ENCODE results near the gene RCAN1. TPM values are rescaled to one million over a fixed set of nuclear protein-coding genes. Genes with fewer than 3 reads are reported as not detected.

Gene RCAN1
- total RNA-seq, 2 experiments from 2014 or later = 1.1 to 1.5 TPM

DNA sequence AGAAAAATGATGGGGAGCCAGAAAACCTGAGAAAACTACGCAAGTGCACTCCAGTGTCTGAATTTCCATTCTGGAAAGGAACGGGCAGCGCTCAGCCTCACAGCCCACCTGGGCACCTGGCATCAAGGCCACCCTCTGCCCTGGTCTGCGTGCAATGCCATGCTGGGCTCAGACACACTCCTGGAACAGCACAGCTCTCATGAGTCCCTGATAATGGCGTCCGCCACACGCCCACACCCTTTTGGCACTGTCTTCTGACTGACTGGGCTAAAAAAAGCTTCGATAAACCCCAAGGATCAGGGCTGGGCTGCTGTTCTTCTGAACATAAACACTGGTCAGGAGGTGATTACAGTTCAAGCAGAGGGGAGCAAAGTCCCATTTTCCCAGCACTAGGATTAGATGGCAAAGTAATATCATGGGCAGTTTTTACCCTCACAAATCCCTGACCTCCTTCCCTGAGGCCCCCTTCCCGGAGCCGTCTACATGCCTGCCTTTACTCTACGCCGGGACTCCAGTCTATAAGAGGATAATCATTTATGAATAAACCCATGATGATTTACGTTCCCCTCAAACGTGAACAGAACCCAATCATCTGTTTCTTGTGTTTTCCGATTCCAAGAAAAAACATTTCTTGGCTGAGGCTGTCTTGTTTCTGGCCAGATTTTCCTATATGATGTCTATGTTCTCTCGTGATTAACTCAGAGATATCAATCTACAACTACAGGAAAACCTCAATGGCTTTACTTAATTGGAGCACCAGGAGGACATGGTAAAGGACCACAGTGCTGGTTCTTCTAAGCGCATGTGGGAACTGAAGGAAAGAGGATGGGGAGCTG lies 22.6 kb downstream of the RCAN1 start:
- no peak for ATAC-seq (ENCODE audit: poor library complexity)
- Mint-ChIP-seq H3K27ac (no peak overlapping the region), H3K36me3 (ENCODE audit: low read depth) (peaks cover 6% of the 10 kb centered on the region), H3K4me3 (no peak overlapping the region), H3K9me3 (no peaks in the 10 kb centered on the region), H3K4me1 (ENCODE audit: low read depth) (peaks cover 15% of the 10 kb centered on the region), H3K27me3 (no peaks in the 10 kb centered on the region)
- ChIA-PET POLR2A (no interaction called here), CTCF (no interaction called here)
- no peak for DNase-seq
- TF ChIP-seq, protein P1, sequence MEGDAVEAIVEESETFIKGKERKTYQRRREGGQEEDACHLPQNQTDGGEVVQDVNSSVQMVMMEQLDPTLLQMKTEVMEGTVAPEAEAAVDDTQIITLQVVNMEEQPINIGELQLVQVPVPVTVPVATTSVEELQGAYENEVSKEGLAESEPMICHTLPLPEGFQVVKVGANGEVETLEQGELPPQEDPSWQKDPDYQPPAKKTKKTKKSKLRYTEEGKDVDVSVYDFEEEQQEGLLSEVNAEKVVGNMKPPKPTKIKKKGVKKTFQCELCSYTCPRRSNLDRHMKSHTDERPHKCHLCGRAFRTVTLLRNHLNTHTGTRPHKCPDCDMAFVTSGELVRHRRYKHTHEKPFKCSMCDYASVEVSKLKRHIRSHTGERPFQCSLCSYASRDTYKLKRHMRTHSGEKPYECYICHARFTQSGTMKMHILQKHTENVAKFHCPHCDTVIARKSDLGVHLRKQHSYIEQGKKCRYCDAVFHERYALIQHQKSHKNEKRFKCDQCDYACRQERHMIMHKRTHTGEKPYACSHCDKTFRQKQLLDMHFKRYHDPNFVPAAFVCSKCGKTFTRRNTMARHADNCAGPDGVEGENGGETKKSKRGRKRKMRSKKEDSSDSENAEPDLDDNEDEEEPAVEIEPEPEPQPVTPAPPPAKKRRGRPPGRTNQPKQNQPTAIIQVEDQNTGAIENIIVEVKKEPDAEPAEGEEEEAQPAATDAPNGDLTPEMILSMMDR (IDR thresholded peaks at IDR 0.05) = no peak
- Histone ChIP-seq H3K27ac (ENCODE audit: low read depth in 1 of 2, low read length in 2 of 2) (no peak overlapping the region), H3K27me3 (ENCODE audit: control insufficient read depth in 1 of 2, insufficient read depth in 2 of 2, low read length in 2 of 2) (no peaks in the 10 kb centered on the region), H3K4me3 (ENCODE audit: low read length) (no peak overlapping the region), H3K36me3 (ENCODE audit: insufficient read depth, low read length) (no peaks in the 10 kb centered on the region), H3K4me1 (ENCODE audit: insufficient read depth, low read length) (peaks cover 10% of the 10 kb centered on the region), H3K9me3 (ENCODE audit: control insufficient read depth in 1 of 2, insufficient read depth in 1 of 2, low read length in 2 of 2) (no peaks in the 10 kb centered on the region)
- intact Hi-C loops (cut with DNase I, micrococcal nuclease) = no loop called here

DNA sequence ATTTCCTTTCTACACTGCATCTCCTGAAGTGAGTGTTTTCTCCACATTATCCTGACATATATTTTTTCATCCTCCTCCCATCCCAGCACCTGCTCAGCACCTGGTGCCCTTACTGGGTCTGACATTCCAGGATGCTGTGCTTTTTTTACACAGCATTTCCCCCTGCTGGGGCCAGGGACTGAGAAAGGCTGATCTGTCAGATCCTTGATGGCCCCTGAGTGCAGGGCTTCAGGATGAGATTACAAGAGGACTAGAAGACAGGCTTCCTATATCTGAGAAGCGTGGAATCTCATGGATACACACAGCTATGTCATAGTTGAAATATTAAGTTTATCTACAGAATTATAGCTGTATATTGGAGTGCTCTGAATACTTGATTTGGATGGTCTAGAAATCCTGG lies 24.4 kb downstream of the RCAN1 start:
- no peak for DNase-seq
- H3K27ac Mint-ChIP-seq = no peak overlapping the region
- Histone ChIP-seq H3K4me3 (ENCODE audit: low read length) (no peak overlapping the region), H3K9me3 (ENCODE audit: control insufficient read depth in 1 of 2, insufficient read depth in 1 of 2, low read length in 2 of 2) (no peaks in the 10 kb centered on the region), H3K4me1 (ENCODE audit: insufficient read depth, low read length) (peaks cover 10% of the 10 kb centered on the region), H3K27ac (ENCODE audit: low read depth in 1 of 2, low read length in 2 of 2) (no peak overlapping the region), H3K27me3 (ENCODE audit: control insufficient read depth in 1 of 2, insufficient read depth in 2 of 2, low read length in 2 of 2) (no peaks in the 10 kb centered on the region), H3K36me3 (ENCODE audit: insufficient read depth, low read length) (no peaks in the 10 kb centered on the region)
- peaks cover 2% of the 10 kb centered on the region for H3K9me3 Mint-ChIP-seq
- no peaks in the 10 kb centered on the region for H3K27me3 Mint-ChIP-seq
- no peak for ATAC-seq (ENCODE audit: poor library complexity)
- intact Hi-C loops (cut with DNase I, micrococcal nuclease) = no loop called here
- CTCF ChIA-PET = no interaction called here
- TF ChIP-seq, protein P1 (IDR thresholded peaks at IDR 0.05) = no peak
- peaks cover 15% of the 10 kb centered on the region for H3K4me1 Mint-ChIP-seq (ENCODE audit: low read depth)
- POLR2A ChIA-PET = no interaction called here
- peaks cover 17% of the 10 kb centered on the region for H3K36me3 Mint-ChIP-seq (ENCODE audit: low read depth)
- no peak overlapping the region for H3K4me3 Mint-ChIP-seq

DNA sequence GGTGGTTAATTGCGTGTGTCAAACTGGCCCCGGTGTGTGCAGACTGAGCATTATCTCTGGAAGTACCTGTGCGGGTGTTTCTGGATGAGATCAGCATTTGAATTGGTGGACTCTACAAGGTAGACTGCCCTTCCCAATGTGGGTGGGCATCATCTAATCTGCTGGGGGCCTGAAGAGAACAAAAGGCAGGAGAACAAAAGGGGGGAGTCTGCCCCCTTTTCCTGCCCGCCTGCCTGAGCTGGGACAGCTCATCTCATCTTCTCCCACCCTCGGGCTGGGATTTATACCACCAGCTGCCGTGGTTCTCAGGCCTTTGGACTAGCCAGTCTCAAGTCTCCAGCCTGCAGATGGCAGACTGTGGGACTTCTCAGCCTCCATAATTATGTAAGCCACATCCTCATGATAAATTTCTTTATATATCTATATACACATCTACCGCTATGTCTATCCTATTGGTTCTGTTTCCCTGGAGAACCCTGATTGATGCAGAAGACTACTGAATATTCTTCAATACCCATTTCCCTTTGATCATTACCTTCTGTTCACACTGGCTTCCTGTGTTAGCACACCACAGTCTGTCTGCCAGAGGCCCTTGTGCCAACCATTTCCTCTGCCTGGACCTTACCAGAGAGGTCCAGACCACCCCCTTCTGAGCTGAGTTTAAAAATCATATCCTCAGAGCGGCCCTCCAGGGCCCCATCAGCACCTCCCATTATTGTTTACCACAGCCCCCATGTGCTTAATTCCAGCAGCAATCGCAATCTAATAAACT lies 25.2 kb downstream of the RCAN1 start:
- POLR2A ChIA-PET = no interaction called here
- Histone ChIP-seq H3K36me3 (ENCODE audit: insufficient read depth, low read length) (no peaks in the 10 kb centered on the region), H3K4me3 (ENCODE audit: low read length) (no peak overlapping the region), H3K27me3 (ENCODE audit: control insufficient read depth in 1 of 2, insufficient read depth in 2 of 2, low read length in 2 of 2) (no peaks in the 10 kb centered on the region), H3K9me3 (ENCODE audit: control insufficient read depth in 1 of 2, insufficient read depth in 1 of 2, low read length in 2 of 2) (no peaks in the 10 kb centered on the region), H3K27ac (ENCODE audit: low read depth in 1 of 2, low read length in 2 of 2) (no peak overlapping the region), H3K4me1 (ENCODE audit: insufficient read depth, low read length) (peaks cover 10% of the 10 kb centered on the region)
- Mint-ChIP-seq H3K27me3 (no peaks in the 10 kb centered on the region), H3K9me3 (peaks cover 2% of the 10 kb centered on the region), H3K27ac (no peak overlapping the region), H3K4me1 (ENCODE audit: low read depth) (peaks cover 15% of the 10 kb centered on the region), H3K4me3 (no peak overlapping the region), H3K36me3 (ENCODE audit: low read depth) (peaks cover 17% of the 10 kb centered on the region)
- CTCF ChIA-PET = no interaction called here
- peak; percentile 43 for ATAC-seq (ENCODE audit: poor library complexity)
- DNase-seq = no peak
- TF ChIP-seq, protein P1 (IDR thresholded peaks at IDR 0.05) = no peak
- intact Hi-C loops (cut with DNase I, micrococcal nuclease) = no loop called here

Data from CD4-positive, alpha-beta T cell (primary cell).